Panc1 (cell line): ENCODE results near the gene VANGL2. TPM values are rescaled to one million over a fixed set of nuclear protein-coding genes. Genes with fewer than 3 reads are reported as not detected.

Experiments
- ATAC-seq: fragments of 200-7000 bp; cut with Tn5 transposase; 2 replicates; pipeline ENCODE4 v1.9.1; 2020; ENCODE audit warnings: mild to moderate bottlenecking, moderate library complexity
- BruUV-seq: library from RNA; stranded (reverse); fragments of 400-500 nt; replicated peaks from 2 replicates; lab custom pipeline; 2021; lab: Mats Ljungman, UMichigan
- CTCF ChIA-PET: fragments of 300-600 bp; sonication (Branson Sonifier 250); formaldehyde crosslinking; loops from one replicate; lab custom pipeline; 2022; ENCODE audit warnings: antibody characterized with exemption; lab: Charles Lee
- POLR2A ChIA-PET: fragments of 300-600 bp; sonication (Branson Sonifier 250); formaldehyde crosslinking; loops from one replicate; lab custom pipeline; 2022; ENCODE audit warnings: antibody characterized with exemption; lab: Charles Lee
- DNase-seq: peaks from one replicate; pipeline ENCODE4 v3.0.0-alpha.2; 2010; ENCODE audit warnings: low read depth, low spot score
- H3K27ac ChIP-seq: 2 replicates; pipeline ENCODE4 v1.5.1; 2011; ENCODE audit warnings: mild to moderate bottlenecking, low read length, inconsistent platforms
- H3K27me3 ChIP-seq: fragments of 200-500 bp; sonication (Bioruptor generic); 2 replicates; pipeline ENCODE4 v1.6.0; 2014; ENCODE audit warnings: low read length, inconsistent platforms; ENCODE audit not compliant: control insufficient read depth, insufficient read depth
- H3K36me3 ChIP-seq: fragments of 200-500 bp; sonication (Bioruptor generic); 2 replicates; pipeline ENCODE4 v1.5.1; 2014; ENCODE audit warnings: inconsistent platforms, mild to moderate bottlenecking, low read length, moderate library complexity; ENCODE audit not compliant: control insufficient read depth, insufficient read depth
- H3K4me1 ChIP-seq: 2 replicates; pipeline ENCODE4 v1.5.1; 2011; ENCODE audit warnings: inconsistent platforms, mild to moderate bottlenecking, low read length, moderate library complexity; ENCODE audit not compliant: control insufficient read depth, insufficient read depth
- H3K4me3 ChIP-seq, 2 experiments: 2 replicates each; pipeline ENCODE4 v1.5.1; 2011 to 2012; ENCODE audit warnings: low read depth in 2 of 2, low read length in 2 of 2, mild to moderate bottlenecking in 2 of 2, inconsistent platforms in 1 of 2, moderate library complexity in 1 of 2
- H3K9me3 ChIP-seq: fragments of 200-500 bp; sonication (Bioruptor generic); 2 replicates; pipeline ENCODE4 v1.5.1; 2014; ENCODE audit warnings: low read depth, mild to moderate bottlenecking, inconsistent platforms, low read length, moderate library complexity; ENCODE audit not compliant: control insufficient read depth, insufficient read depth
- POLR2AphosphoS5 ChIP-seq: IDR thresholded peaks from 2 replicates; pipeline ENCODE4 v1.6.1; 2012; ENCODE audit warnings: mild to moderate bottlenecking, low read depth, low read length, moderate library complexity
- SIN3A ChIP-seq: IDR thresholded peaks from 2 replicates; pipeline ENCODE4 v1.6.1; 2012; ENCODE audit warnings: low read depth, mild to moderate bottlenecking, low read length, moderate library complexity, borderline replicate concordance; ENCODE audit not compliant: insufficient read depth
- TCF7L2 ChIP-seq: IDR thresholded peaks from 2 replicates; pipeline ENCODE4 v1.6.1; 2011; ENCODE audit warnings: mild to moderate bottlenecking, low read depth, low read length, inconsistent platforms
- in situ Hi-C: cut with HindIII; loops from 2 replicates; pipeline ENCODE4 v1.10.0; 2016; ENCODE audit warnings: low sequenced_read_pairs, low pct_unique_long_range_greater_than_20kb
- intact Hi-C: fragments of 100-400 bp; cut with micrococcal nuclease; formaldehyde crosslinking; loops from one replicate; pipeline ENCODE4 v1.10.0; 2022; ENCODE audit not compliant: unreplicated experiment
- total RNA-seq: library from RNA; stranded (reverse); gene quantifications from one replicate; pipeline ENCODE4 v1.2.1, GENCODE V29; 2021; ENCODE audit not compliant: unreplicated experiment
- TF ChIP-seq, protein P1 (sequence below), 2 experiments: IDR thresholded peaks; 2 replicates each; pipeline ENCODE4 v1.6.1; 2011 to 2012; ENCODE audit warnings: low read depth in 2 of 2, control low read depth in 1 of 2, low read length in 1 of 2, mild to moderate bottlenecking in 1 of 2, moderate library complexity in 1 of 2; ENCODE audit not compliant: insufficient read depth in 1 of 2
- TF ChIP-seq, protein P2 (sequence below): fragments of 450-650 bp; IDR thresholded peaks from 2 replicates; pipeline ENCODE4 v1.5.1; 2017; ENCODE audit warnings: mild to moderate bottlenecking

VANGL2 gene
- total RNA-seq, 1 experiment from 2014 or later, result 0.10 TPM

DNA sequence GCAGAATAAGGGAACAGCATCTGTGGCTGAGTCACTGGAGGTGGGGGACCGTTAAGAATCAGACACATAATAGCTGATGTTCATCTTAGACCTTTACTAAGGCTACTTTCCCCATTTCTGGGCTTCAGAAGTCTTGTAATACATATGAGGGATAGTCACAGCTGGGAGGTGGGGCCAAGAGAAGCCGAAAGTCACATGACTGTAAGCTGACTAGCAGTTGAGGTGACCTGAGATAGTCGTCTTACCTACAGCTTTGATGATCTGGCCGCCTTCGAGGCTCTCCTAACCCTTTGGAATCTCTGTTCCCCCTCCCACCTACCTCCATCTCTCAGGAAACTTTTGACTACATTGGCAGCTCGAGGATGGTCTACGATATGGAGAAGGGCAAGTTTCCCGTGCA lies 47.8 kb upstream of the VANGL2 start:
- in situ Hi-C loops (no loop called here), intact Hi-C loops (no loop called here)
- no peak for TF ChIP-seq POLR2AphosphoS5
- TF ChIP-seq, protein P1, sequence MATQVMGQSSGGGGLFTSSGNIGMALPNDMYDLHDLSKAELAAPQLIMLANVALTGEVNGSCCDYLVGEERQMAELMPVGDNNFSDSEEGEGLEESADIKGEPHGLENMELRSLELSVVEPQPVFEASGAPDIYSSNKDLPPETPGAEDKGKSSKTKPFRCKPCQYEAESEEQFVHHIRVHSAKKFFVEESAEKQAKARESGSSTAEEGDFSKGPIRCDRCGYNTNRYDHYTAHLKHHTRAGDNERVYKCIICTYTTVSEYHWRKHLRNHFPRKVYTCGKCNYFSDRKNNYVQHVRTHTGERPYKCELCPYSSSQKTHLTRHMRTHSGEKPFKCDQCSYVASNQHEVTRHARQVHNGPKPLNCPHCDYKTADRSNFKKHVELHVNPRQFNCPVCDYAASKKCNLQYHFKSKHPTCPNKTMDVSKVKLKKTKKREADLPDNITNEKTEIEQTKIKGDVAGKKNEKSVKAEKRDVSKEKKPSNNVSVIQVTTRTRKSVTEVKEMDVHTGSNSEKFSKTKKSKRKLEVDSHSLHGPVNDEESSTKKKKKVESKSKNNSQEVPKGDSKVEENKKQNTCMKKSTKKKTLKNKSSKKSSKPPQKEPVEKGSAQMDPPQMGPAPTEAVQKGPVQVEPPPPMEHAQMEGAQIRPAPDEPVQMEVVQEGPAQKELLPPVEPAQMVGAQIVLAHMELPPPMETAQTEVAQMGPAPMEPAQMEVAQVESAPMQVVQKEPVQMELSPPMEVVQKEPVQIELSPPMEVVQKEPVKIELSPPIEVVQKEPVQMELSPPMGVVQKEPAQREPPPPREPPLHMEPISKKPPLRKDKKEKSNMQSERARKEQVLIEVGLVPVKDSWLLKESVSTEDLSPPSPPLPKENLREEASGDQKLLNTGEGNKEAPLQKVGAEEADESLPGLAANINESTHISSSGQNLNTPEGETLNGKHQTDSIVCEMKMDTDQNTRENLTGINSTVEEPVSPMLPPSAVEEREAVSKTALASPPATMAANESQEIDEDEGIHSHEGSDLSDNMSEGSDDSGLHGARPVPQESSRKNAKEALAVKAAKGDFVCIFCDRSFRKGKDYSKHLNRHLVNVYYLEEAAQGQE (IDR thresholded peaks at IDR 0.05; ENCODE audit: insufficient read depth in 1 of 2, low read depth in 2 of 2, low read length in 1 of 2), result no peak
- TF ChIP-seq TCF7L2, result no peak
- TF ChIP-seq SIN3A, result no peak
- TF ChIP-seq, protein P2, sequence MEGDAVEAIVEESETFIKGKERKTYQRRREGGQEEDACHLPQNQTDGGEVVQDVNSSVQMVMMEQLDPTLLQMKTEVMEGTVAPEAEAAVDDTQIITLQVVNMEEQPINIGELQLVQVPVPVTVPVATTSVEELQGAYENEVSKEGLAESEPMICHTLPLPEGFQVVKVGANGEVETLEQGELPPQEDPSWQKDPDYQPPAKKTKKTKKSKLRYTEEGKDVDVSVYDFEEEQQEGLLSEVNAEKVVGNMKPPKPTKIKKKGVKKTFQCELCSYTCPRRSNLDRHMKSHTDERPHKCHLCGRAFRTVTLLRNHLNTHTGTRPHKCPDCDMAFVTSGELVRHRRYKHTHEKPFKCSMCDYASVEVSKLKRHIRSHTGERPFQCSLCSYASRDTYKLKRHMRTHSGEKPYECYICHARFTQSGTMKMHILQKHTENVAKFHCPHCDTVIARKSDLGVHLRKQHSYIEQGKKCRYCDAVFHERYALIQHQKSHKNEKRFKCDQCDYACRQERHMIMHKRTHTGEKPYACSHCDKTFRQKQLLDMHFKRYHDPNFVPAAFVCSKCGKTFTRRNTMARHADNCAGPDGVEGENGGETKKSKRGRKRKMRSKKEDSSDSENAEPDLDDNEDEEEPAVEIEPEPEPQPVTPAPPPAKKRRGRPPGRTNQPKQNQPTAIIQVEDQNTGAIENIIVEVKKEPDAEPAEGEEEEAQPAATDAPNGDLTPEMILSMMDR, result no peak
- ATAC-seq (no peak), DNase-seq (no peak)
- Histone ChIP-seq H3K4me3 (no peak overlapping the region), H3K27me3 (no peaks in the 10 kb centered on the region), H3K27ac (no peak overlapping the region), H3K36me3 (peaks cover 15% of the 10 kb centered on the region), H3K9me3 (no peaks in the 10 kb centered on the region), H3K4me1 (no peaks in the 10 kb centered on the region)
- BruUV-seq, result no TSS peak
- ChIA-PET CTCF (no interaction called here), POLR2A (no interaction called here)

DNA sequence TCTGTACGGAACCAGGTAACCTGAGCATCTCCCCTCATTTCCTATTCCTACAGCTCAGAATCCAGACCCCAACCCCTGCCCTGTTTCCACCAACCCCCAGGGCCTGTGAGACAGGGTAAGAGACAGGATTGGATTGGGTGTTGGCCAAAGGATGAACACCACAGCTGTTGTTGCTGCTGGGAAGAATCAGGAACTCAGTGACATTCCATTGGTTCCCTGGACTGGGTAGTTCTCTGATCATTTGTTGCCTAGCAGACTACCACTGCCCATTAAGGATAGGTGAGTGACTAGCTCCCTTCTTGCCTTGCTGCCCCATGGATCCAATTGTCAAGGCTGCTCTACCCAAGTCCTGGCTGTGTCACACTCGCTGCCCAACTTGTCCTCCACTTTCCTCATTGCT lies 47.1 kb upstream of the VANGL2 start:
- DNase-seq (no peak), ATAC-seq (0 out of 2 replicates have a peak, but pooled peaks have one; percentile 56)
- no peaks in the 10 kb centered on the region for H3K9me3 ChIP-seq
- intact Hi-C loops (no loop called here), in situ Hi-C loops (no loop called here)
- no peak for TF ChIP-seq POLR2AphosphoS5
- TF ChIP-seq TCF7L2, result no peak
- TF ChIP-seq, protein P2, result no peak
- TF ChIP-seq, protein P1 (IDR thresholded peaks at IDR 0.05; ENCODE audit: insufficient read depth in 1 of 2, low read depth in 2 of 2, low read length in 1 of 2), result no peak
- TF ChIP-seq SIN3A, result no peak
- no peaks in the 10 kb centered on the region for H3K4me1 ChIP-seq
- POLR2A ChIA-PET, result no interaction called here
- H3K27ac ChIP-seq, result no peak overlapping the region
- no peak overlapping the region for H3K4me3 ChIP-seq
- BruUV-seq, result no TSS peak
- H3K27me3 ChIP-seq, result no peaks in the 10 kb centered on the region
- peaks cover 15% of the 10 kb centered on the region for H3K36me3 ChIP-seq
- CTCF ChIA-PET, result no interaction called here
